Skin of body (tissue), 2 donors: ENCODE data around the gene SHKBP1. TPM values are rescaled to one million over a fixed set of nuclear protein-coding genes. Genes with fewer than 3 reads are reported as not detected.
A peak's percentile ranks its signal among the peaks of the same experiment; 100 is the strongest.

Experiments used
- DNase-seq: peaks from one replicate; lab custom pipeline; 2025; lab: John Stamatoyannopoulos, UW
- total RNA-seq: library from RNA; depleted of rRNA; stranded (reverse); fragments of >200 nt; gene quantifications from one replicate; pipeline ENCODE4 v1.2.3, GENCODE V29; 2014

SHKBP1 gene
- total RNA-seq, 1 donor from 2014 or later = 12.3 TPM

DNA sequence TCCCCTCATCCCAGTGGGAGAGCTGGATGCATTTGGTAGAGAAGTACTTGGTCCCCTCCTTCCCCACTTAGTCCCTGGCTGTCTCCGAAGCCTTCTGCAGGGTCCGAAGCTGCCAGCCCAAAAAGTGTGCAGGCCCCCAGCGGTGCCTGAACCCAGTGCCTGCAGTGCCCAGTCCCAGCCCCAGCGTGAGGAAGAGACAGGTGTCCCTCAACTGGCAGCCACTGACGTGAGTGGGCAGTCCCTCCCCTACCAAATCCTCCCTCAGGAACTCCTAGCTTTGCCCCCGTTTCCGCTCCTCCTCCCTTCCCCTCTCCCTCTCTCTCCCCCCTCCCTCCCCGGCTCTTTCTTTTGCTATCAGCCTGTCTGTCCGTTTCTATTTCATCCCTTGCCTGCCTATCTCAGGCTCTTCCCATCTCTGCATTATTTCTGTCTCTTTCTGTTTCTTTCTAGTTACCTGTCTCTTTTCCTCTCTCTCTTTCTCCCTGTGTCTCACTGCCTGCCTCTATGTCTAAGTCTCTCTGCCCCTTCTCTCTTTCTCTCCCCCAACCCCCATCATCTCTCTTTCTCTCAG lies 22.7 kb downstream of the SHKBP1 start:
- DNase-seq = peak; percentile 33

- no peak for DNase-seq
Measured at GRCh38 chr19:40599902-40600569, 23.4 kb downstream of the SHKBP1 start.

GRCh38 chr19:40600570-40601133 lies 24.0 kb downstream of the SHKBP1 start:
- DNase-seq = peak; percentile 34

DNA sequence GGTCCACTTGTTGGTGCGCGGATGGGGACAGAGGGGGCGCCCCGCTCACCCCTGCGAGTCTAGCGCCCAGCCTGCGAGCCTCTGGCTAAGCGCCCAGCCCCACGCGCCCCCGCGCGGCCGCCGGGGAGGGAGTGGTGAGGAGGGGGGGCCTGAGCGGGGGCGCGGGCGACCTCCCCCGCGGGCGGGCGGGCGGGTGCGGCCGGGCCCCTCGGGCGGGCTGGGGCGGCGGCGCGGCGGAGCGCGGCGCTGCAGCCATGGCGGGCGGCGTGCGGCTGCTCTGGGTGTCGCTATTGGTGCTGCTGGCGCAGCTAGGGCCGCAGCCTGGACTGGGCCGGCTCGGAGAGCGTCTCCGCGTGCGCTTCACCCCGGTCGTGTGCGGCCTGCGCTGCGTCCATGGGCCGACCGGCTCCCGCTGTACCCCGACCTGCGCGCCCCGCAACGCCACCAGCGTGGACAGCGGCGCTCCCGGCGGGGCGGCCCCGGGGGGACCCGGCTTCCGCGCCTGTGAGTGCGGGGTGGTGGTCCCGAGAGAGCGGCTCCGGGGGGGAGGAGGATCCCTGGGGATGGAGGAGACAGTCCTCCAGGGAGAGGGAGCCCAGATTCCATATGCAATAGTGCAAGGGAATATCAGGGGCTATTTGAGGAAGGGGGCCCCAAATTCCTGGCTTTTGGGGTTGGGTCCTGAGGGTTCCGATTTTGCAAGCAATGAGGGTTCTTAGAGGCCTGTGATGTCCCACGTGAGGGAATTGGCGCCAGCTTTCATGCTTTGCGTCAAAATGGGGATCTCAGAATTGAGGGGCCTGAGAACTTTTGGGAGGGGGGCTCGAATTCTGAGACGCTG lies 24.7 kb downstream of the SHKBP1 start, which contains the start of gene LTBP4:
TSS of gene LTBP4 (plus strand) at position 236 of the 841 bp plus-strand sequence. CDS start at position 255, 19 bp downstream.
- no peak for DNase-seq

DNA sequence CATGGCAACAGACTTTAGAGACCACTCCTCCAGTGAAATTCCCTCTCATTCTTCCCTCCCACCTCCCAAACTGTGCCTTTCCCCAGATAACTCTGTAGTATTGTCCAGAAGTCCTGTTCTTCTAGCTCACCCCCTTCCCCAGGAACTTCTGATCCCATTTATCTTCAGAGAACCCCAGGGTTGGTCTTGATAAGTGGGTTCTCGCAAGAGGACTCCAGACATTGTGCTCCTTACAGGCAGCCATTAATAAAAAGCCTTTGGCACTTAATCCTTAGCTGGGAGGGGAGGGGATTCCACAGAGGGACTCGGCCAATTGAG lies 26.4 kb downstream of the SHKBP1 start:
- DNase-seq = no peak

DNA sequence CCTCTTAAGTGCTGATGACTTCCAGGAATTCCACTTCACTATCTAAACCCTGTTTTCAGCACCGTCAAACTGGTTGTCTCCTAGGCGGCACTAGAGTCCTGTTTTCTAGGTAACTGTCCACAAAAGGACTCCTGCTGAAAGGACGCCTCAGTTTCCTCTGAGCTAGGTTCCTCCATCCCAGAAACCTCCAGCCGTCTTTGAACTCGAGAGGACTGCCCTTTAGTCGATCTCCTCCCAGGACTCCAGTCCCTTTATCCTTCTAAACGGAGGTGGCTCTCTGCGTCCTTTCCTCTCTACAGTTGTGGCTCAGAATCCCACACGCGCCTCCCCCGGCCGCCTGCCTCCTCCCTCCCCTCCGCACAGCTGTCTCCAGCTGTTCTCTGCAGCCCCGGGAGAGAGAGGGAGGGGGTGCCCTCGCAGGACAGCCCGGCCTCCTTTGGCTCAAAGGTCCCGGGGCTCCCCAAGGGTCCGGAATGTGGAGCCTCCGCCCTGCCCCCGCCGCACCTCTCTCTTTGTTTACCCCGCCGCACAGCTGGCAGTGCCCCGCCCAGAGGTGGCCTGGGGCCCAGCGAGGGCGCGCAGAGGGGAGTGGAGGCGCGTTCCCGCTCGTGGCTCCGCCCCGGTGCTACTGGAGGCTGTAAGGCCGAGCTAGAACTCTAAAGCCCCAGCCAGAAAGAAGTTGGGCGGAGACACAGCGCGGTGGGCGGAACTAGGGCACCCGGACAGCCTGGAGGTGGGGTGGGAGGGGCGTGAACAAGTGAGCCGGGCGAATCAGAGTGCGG lies 26.9 kb downstream of the SHKBP1 start:
- peak; percentile 98 for DNase-seq

DNA sequence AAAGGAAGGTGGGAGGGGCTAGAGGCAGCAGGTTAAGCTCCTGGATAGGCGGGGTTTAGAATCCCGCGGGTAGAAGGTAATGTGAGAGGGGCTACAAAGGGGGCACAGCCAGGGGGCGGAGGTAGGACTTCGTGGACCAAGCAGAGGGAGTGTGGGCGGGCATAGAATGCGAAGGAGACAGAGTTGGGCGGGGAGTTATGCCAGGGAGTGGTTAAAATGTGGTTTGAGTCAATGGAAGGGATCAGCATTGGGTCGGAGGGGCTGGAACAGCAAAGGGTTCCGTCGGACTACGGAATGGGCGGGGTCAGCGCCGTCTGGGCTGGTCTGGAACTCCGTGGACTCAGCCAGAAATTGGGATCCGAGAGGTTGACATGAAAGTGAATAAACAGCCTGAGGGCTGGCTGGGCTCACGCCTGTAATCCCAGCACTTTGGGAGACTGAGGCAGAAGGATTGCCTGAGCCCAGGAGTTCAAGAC lies 27.5 kb downstream of the SHKBP1 start:
- DNase-seq = no peak

DNA sequence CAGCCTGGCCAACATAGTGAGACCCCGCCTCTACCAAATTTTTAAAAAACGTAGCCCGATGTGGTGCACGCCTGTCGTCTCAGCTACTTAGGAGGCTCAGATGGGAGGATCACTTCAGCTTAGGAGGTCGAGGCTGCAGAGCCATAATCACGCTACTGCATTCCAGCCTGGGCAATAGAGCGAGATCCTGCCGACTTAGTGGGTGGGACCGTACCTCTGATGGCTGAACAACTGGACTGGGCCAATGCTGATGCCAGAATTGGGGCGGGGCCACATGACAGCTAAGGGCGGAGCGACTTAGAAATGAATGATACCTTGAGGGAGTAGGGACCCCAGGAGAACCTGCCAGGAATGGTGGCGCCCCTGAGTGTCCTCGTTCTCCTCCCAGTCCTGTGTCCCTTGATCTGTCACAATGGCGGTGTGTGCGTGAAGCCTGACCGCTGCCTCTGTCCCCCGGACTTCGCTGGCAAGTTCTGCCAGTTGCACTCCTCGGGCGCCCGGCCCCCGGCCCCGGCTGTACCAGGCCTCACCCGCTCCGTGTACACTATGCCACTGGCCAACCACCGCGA lies 28.1 kb downstream of the SHKBP1 start:
- no peak for DNase-seq

- no peak for DNase-seq
Measured at GRCh38 chr19:40605216-40605971, 28.7 kb downstream of the SHKBP1 start.

GRCh38 chr19:40607311-40608239 lies 30.9 kb downstream of the SHKBP1 start:
- DNase-seq = no peak

GRCh38 chr19:40608240-40608621 lies 31.6 kb downstream of the SHKBP1 start:
- DNase-seq = no peak

DNA sequence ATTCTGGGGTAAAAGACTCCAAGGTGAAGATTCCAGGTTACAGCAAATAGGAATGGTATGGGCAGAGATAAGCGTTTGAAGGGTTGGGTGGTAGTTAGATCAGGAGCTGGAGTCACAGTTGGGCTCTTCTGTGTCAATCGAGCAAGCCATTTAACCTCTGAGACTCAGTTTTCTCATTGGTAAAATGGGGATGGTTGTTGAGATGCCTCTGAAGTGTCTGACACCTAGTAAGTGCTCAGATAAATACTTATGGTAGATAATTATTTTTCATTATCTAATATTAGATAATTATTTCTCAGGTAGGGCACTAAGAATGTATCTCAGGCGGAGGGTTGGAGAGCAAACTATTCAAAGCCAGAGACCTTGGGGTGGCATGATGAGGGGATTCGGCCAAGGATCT lies 32.3 kb downstream of the SHKBP1 start:
- DNase-seq = no peak

DNA sequence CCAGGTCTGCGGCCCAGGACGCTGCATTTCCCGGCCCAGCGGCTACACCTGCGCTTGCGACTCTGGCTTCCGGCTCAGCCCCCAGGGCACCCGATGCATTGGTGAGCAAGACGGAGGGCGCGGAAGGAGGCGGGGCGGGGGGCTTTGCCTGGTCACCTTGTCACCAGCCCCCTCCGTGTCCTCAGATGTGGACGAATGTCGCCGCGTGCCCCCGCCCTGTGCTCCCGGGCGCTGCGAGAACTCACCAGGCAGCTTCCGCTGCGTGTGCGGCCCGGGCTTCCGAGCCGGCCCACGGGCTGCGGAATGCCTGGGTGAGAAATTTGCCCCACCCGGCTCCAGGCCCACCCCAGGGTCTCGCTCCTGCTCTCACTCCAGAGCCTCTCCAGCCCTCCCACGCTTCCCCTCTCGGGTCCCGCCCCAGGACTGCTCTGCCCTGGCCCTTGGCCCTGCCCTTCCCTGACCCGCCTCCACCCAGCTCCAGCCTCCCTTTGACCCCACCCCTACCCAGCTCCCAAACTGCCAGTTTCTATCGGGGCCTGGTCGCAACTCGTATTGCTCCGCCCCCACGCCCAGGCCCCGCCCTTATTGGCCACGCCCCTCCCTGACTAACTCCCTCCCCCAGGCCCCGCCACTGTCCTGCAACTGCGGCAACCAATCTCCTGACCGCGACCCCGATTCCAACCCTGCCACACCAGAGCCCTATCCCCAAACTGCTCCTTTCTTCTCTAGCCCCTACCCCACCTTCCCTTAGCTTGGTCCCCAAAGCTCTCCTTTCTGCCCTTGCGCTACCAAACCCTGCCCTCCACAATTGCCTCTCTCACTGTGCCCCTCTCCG lies 33.1 kb downstream of the SHKBP1 start:
- DNase-seq = peak; percentile 44

DNA sequence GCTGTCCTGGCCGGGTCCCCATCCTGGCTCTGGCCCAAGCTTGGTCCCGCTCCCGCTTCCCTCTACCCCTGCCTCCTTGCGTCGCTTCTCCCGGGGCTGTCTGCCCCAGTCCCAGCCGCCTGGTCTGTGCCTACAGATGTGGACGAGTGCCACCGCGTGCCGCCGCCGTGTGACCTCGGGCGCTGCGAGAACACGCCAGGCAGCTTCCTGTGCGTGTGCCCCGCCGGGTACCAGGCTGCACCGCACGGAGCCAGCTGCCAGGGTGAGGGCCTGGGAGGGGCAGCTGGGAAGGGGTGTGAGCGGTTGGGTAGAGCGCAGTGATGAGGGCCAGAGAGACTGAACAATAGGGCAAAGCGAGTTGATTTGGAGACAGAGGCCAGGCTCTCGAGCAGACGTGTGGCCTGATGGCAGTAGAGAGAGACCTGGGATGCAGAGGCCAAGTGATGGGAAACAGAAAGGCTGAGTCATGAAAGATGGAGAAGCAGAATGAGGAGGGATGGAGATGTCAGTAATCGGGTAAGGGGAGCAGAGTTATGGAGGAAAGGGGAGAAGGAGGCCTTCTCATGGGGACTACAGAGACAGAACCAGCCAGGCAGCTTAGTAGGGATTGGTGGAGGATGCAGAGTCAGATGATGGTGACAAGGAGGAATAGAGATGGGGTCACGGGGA lies 33.9 kb downstream of the SHKBP1 start:
- peak; percentile 18 for DNase-seq

- DNase-seq = no peak
Measured at GRCh38 chr19:40611096-40611495, 34.4 kb downstream of the SHKBP1 start.

GRCh38 chr19:40611900-40612698 lies 35.4 kb downstream of the SHKBP1 start:
- DNase-seq = no peak
